SK-N-MC (cell line): ENCODE results near the gene ARIH2.

Experiments used
- EZH2 ChIP-seq: fragments of 200-600 bp; sonication (generic); IDR thresholded peaks from one replicate; pipeline ENCODE4 v1.6.1; 2017; ENCODE audit warnings: antibody characterized with exemption
- POLR2AphosphoS5 ChIP-seq: IDR thresholded peaks from 2 replicates; pipeline ENCODE4 v1.6.1; 2012; ENCODE audit warnings: mild to moderate bottlenecking, low read depth, low read length, borderline replicate concordance

DNA sequence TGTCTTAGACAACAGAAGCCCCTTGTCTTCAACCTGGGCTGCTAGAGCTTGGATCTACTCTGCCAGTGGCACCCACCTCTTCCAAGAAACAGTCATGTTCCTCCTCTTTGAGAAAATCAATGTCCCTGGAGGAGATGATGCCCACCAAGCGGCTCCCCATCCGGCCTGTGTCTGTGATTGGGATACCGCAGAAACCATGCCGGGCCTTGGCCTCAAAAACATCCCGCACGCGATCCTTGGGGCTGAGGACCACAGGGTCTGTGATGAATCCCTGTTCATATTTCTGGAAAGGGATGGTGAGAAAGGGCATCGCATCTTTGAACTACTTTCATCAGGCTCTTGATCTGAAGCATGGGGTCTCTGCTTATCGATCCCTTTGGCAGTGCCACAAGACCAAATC lies 109.0 kb downstream of the ARIH2 start:
- TF ChIP-seq POLR2AphosphoS5 (no peak), EZH2 (no peak)
